ENCODE data around the gene SNRNP70. TPM values are rescaled to one million over a fixed set of nuclear protein-coding genes. Genes with fewer than 3 reads are reported as not detected.

The SNRNP70 gene
- total RNA-seq, 1 experiment from 2014 or later: 259 TPM

- no TSS peak for BruUV-seq (replicated peaks)
- H3K4me3 ChIP-seq (ENCODE audit: low read depth, low read length): peak overlapping the region; percentile 46
- CTCF ChIA-PET: interaction anchor here (1.1 to 4.6 kb wide), 4 partner anchors 20 to 129 kb away, joined by 5 to 38 read pairs (median 20); no protein-coding TSS in a partner anchor
Observed at GRCh38 chr19:49148044-49148682, 62.9 kb downstream of the SNRNP70 start.

GRCh38 chr19:49148784-49149651, 63.8 kb downstream of the SNRNP70 start:
- ChIA-PET CTCF (interaction anchor here (0.5 to 4.6 kb wide), 10 partner anchors 21 to 244 kb away, joined by 3 to 38 read pairs (median 7); partner anchors contain the start of gene LIN7B), POLR2A (interaction anchor here (0.6 to 2.1 kb wide), 12 partner anchors 12 to 810 kb away, joined by 3 to 14 read pairs (median 4); partner anchors contain the start of genes NTF4 and RUVBL2)
- Mint-ChIP-seq H3K27ac (ENCODE audit: unreplicated experiment) (peak overlapping the region; percentile 61), H3K27me3 (ENCODE audit: insufficient read depth, unreplicated experiment) (no peaks in the 10 kb centered on the region), H3K36me3 (ENCODE audit: insufficient read depth, unreplicated experiment) (peaks cover 50% of the 10 kb centered on the region), H3K9me3 (ENCODE audit: unreplicated experiment) (peaks cover 3% of the 10 kb centered on the region), H3K4me1 (ENCODE audit: low read depth, unreplicated experiment) (peaks cover 30% of the 10 kb centered on the region), H3K4me3 (ENCODE audit: unreplicated experiment) (peak overlapping the region; percentile 91)
- BruUV-seq (replicated peaks): no TSS peak
- intact Hi-C loops (cut with micrococcal nuclease; ENCODE audit: unreplicated experiment): loop anchor here (1.0 to 5.0 kb wide), 5 partner anchors 8 to 52 kb away; partner anchors contain the start of genes C19orf73, PPFIA3 and TRPM4
- Histone ChIP-seq H3K4me1 (peaks cover 13% of the 10 kb centered on the region), H3K9me3 (no peaks in the 10 kb centered on the region), H3K36me3 (ENCODE audit: control insufficient read depth, insufficient read depth, low read length) (no peaks in the 10 kb centered on the region), H3K4me3 (ENCODE audit: low read depth, low read length) (peak overlapping the region; percentile 69), H3K27me3 (replicated peaks; ENCODE audit: control insufficient read depth, insufficient read depth, low read length) (no peaks in the 10 kb centered on the region)
- TF ChIP-seq CTCF (IDR thresholded peaks at IDR 0.05; ENCODE audit: insufficient read depth in 1 of 2, low read depth in 1 of 2, low read length in 1 of 2, severe bottlenecking in 1 of 2, unreplicated experiment in 1 of 2): no peak
- peak; percentile 100 for DNase-seq

More at GRCh38 chr19:49148044-49148682, 62.9 kb downstream of the SNRNP70 start:
- Histone ChIP-seq H3K4me1 (peaks cover 13% of the 10 kb centered on the region), H3K27me3 (replicated peaks; ENCODE audit: control insufficient read depth, insufficient read depth, low read length) (no peaks in the 10 kb centered on the region), H3K36me3 (ENCODE audit: control insufficient read depth, insufficient read depth, low read length) (no peaks in the 10 kb centered on the region), H3K9me3 (no peaks in the 10 kb centered on the region)
- POLR2A ChIA-PET: interaction anchor here (0.6 to 1.1 kb wide), 3 partner anchors 37 to 191 kb away, joined by 5 to 8 read pairs (median 6); no protein-coding TSS in a partner anchor
- Mint-ChIP-seq H3K9me3 (ENCODE audit: unreplicated experiment) (no peaks in the 10 kb centered on the region), H3K4me1 (ENCODE audit: low read depth, unreplicated experiment) (peaks cover 30% of the 10 kb centered on the region), H3K4me3 (ENCODE audit: unreplicated experiment) (peak overlapping the region; percentile 91), H3K27me3 (ENCODE audit: insufficient read depth, unreplicated experiment) (no peaks in the 10 kb centered on the region), H3K27ac (ENCODE audit: unreplicated experiment) (peak overlapping the region; percentile 61), H3K36me3 (ENCODE audit: insufficient read depth, unreplicated experiment) (peaks cover 50% of the 10 kb centered on the region)
- intact Hi-C loops (cut with micrococcal nuclease; ENCODE audit: unreplicated experiment): loop anchor here (2.0 to 5.0 kb wide), 2 partner anchors 29 to 51 kb away; partner anchors contain the start of genes C19orf73 and PPFIA3
- no peak for TF ChIP-seq CTCF (IDR thresholded peaks at IDR 0.05; ENCODE audit: insufficient read depth in 1 of 2, low read depth in 1 of 2, low read length in 1 of 2, severe bottlenecking in 1 of 2, unreplicated experiment in 1 of 2)
- DNase-seq: no peak

All from Caco-2 (cell line).